NCI-H2081 treated with DMSO at 0.1 percent for 48 hours (cell line): Measurements from ENCODE around the gene SULT4A1.

ENCODE experiments used
- DNase-seq: peaks from one replicate; lab custom pipeline; 2025; lab: John Stamatoyannopoulos, UW

The SULT4A1 gene

GRCh38 chr22:43802897-43803495 lies 59.3 kb downstream of the SULT4A1 start:
- DNase-seq, result no peak

DNA sequence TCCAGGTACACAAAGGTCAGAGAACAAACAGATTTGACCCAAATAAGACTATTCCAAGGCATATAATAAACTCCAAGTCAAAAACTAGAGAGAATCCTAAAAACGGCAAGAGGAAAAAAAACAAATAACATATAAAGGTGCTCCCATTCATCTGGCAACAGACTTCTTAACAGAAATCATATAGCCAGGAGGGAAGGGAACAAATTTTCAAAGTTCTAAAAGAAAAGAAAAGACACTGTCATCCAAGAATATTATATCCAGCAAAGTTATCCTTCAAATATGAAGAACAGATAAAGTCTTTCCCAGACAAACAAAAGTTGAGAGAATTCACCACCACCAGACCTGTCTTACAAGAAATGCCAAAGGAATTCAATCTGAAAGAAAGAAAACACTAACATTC lies 61.3 kb downstream of the SULT4A1 start:
- DNase-seq, result no peak

DNA sequence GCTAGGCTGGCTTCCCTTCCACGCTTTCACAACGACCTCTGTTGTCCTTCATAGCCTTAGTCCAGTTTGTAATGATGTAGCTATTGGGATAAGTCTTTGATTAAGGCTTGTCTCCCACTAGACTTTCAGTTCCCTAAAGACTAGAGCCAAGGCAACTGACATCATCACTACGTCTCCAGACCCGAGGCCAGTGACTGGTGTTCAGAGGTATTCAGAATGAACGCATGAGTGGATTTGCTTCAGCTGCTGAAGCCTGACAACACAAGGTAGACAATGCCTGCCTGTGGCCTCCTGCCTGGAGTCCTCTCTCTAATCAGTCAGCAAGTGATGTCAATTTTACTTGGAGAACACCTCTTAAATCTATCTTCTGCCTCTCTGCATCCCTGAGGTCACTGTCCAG lies 63.8 kb downstream of the SULT4A1 start:
- DNase-seq, result no peak

DNA sequence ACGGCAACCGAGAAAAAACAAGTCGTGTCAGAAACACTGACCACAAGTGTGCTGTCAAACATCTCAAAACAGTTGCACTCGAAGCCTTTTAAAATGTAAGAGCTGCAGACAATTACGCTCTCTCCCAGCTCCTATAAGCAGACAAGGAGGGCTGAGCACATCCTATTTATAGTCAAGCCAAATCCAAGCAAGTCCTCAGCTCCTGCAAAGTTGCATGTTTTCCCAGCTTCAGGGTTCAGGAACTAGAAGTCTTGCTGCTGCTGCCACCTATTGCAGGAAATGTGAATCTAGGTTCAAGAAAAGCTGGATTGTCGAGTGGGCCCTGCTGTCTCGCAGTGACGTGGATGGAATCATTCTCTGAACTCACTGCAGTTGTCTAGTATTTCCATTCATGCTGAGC lies 65.7 kb downstream of the SULT4A1 start:
- DNase-seq, result no peak

DNA sequence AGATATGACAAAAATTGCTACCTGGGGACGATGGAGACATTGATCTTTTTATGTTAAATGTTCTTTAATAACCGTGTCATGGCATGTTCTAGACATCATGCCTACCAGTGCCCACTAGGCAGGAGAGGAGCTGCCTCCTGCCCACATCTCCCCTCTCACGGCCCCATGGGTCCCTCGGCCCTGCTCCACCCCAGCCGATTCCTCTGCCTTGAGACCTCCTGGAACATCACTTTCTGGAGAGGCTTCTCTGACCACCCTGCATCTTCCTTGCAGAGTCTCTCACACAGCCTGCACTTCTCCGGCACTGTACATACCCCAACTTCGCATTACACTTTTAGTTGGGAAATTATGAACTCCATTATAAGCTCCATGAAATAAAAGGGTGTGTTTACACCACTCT lies 67.0 kb downstream of the SULT4A1 start:
- DNase-seq, result no peak

- DNase-seq, result no peak
Observed at GRCh38 chr22:43792905-43793304, 69.4 kb downstream of the SULT4A1 start.

DNA sequence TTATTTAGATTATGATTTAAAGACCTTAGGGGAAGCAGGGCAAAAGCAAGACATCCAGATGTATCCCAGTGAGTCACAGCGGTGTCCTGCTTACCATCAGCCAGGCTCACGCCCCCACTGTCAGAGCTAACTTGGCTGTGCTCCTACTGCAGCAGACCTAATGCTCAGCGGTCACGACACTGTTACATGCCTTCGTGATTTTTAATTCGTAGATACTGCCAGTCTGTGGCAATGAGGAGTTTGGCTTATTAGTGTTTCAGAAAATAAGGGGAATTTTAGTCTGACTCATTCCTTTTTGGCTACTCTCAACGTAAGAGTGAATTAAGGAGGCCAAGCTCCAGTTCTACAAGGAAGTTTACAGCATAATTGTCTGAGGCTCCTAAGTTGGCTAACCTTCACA lies 72.9 kb downstream of the SULT4A1 start:
- DNase-seq, result no peak

GRCh38 chr22:43783777-43784176 lies 78.5 kb downstream of the SULT4A1 start:
- DNase-seq, result no peak

DNA sequence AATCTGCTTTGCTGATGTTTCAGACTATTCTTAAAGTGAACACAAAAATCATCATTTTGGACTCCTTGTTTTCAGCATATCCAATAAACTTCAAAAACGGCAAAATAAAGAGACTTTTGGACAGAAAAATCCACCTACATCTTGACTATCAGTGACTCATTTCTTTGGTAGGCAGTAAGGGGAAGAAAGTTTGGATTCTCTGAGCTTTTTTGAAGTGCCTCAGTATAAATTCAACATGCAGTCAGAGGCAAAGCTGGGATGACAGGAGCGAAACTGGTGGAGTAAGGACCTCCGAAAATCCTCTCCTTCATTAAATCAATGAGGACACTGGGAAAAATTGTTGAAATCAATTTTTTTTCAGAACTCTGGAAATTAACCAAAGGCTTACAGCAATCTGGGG lies 79.9 kb downstream of the SULT4A1 start:
- no peak for DNase-seq

DNA sequence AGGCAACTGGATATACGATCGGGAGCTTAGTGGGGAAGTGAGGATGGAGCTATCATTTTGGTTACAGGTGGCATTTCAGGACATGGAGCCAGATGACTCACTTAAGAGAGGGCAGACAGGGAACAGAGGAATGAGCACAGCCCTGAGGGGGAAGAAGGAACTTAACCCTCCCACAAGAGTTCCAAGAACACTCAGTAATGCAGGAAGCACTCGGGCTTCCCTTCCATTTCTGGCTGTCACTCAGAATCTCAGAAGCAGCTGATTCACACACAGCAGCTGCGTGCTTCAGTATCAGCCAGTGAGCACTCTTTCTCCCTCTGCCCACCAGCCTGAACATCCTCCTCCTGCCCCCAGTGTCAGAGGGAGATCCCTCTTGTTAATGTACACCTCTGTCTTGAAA lies 85.0 kb downstream of the SULT4A1 start:
- no peak for DNase-seq

DNA sequence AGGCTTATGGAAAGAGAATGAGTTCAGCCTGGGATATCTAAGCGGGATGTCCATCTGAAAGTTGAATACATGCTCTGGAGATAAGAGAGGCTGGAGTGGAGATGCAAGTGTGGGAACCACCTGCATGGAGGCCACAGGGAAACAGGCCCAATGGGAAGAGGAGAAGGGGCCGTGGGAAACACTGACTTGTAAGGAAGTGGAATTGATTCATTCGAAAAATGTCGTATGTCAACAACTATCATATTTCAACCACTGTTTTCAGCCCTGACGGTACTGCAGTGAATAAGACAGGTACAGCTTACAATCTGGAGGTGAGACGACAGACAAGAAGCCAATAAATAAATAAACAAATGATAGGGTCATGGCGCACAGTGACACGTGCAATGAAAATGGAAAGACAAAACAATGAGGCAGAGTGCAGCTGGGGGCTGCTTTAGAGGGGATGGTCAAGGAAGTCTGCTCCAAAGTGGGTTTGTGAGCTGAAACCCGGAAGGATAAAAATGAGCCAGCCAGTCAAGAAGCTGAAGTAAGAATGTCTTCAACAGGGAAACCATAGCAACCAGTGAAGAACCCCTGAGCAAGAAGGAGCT lies 86.1 kb downstream of the SULT4A1 start:
- DNase-seq, result no peak
